ENCODE results near the gene PSMD4.
A peak's percentile ranks its signal among the peaks of the same experiment; 100 is the strongest.
"Not testable (repeated sequence)": the region's sequence is repeated elsewhere in the genome, so short reads cannot be mapped to it uniquely, and the experiment has no call there.

PSMD4 gene

DNA sequence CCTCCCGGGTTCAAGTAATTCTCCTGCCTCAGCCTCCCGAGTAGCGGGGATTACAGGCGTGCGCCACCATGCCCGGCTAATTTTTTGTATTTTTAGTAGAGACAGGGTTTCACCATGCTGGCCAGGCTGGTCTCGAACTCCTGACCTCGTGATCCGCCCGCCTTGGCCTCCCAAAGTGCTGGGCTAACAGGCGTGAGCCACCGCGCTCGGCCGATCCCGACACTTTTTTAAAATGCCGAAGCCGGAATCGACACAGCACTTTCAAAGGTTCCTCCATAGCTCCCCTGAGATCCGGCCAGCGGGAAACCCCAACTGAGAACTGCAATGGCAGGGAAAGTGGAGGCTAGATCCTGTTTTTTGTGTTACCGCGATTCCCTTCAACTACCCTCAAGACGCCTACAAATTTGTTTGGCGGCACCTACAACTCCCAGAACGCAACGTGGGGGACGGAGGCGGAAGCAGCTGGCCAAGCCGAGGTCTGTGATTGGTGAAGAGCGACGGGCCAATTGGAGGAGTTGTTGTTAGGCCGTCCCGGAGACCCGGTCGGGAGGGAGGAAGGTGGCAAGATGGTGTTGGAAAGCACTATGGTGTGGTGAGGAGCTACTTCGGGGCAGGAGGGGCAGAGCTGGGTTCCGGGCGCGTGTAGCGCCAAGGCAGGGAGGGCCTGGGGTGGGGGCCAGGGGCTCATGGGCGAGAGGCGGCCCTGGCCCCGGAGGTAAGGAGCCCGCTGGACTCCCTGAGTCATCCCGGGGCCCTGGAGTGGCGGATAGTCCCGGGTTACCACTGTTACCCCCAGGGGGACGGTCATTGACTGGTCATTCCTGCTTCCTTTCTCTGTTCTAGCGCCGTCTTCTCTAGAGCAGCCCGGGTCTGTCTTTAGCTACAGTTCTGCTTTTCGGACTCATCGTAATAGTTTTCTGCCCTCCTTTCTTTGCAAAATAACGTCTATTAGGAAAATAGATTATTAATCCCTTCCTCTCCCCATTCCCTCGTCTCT is at the start of gene PSMD4:
PSMD4 (plus strand) TSS at position 518 of the 997 bp plus-strand sequence; CDS start at position 567, 49 bp downstream.
- H3K9me3 Mint-ChIP-seq, result peaks cover 4% of the 10 kb centered on the region
- peak within 1 kb of the TSS; percentile 98 for H3K27ac Mint-ChIP-seq
- H3K4me3 Mint-ChIP-seq, result peak within 1 kb of the TSS; percentile 90

GRCh38 chr1:151205381-151205965 is 49.1 kb upstream of the PSMD4 start:
- not testable (repeated sequence) for H3K4me3 Mint-ChIP-seq; DNase-seq; H3K9me3 Mint-ChIP-seq; H3K27ac Mint-ChIP-seq; H3K27me3 Mint-ChIP-seq (ENCODE audit: low read depth, poor library complexity)
- peaks cover 57% of the 10 kb centered on the region for H3K36me3 Mint-ChIP-seq (ENCODE audit: low read depth)
- peaks cover 15% of the 10 kb centered on the region for H3K4me1 Mint-ChIP-seq

More for the DNA sequence above, at the start of gene PSMD4:
- Mint-ChIP-seq H3K27me3 (ENCODE audit: low read depth, poor library complexity) (peaks cover 3% of the 10 kb centered on the region), H3K36me3 (ENCODE audit: low read depth) (peaks cover 23% of the 10 kb centered on the region), H3K4me1 (peaks cover 17% of the 10 kb centered on the region)
- TF ChIP-seq, protein P1, sequence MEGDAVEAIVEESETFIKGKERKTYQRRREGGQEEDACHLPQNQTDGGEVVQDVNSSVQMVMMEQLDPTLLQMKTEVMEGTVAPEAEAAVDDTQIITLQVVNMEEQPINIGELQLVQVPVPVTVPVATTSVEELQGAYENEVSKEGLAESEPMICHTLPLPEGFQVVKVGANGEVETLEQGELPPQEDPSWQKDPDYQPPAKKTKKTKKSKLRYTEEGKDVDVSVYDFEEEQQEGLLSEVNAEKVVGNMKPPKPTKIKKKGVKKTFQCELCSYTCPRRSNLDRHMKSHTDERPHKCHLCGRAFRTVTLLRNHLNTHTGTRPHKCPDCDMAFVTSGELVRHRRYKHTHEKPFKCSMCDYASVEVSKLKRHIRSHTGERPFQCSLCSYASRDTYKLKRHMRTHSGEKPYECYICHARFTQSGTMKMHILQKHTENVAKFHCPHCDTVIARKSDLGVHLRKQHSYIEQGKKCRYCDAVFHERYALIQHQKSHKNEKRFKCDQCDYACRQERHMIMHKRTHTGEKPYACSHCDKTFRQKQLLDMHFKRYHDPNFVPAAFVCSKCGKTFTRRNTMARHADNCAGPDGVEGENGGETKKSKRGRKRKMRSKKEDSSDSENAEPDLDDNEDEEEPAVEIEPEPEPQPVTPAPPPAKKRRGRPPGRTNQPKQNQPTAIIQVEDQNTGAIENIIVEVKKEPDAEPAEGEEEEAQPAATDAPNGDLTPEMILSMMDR (IDR thresholded peaks at IDR 0.05), result no peak
- DNase-seq, result peak; percentile 82

DNA sequence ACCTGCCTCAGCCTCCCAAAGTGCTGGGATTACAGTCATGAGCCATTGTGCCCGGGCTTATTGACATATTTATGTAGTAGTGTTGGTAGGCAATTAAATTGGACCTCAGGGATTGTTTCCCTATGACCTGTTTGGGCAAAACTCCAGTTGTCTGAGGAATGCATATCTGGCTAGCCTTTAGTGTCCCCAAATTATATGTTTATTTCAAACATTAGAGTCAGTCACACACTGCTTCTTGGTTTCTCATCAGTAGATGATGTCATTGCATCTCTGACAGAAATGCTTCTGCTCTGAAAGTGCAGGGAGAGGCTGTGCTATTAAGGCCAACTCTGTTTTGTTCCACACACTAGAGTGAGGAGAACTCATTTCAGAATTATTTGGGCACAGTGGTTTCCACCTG is 43.7 kb upstream of the PSMD4 start:
- Mint-ChIP-seq H3K27me3 (ENCODE audit: low read depth, poor library complexity) (no peaks in the 10 kb centered on the region), H3K9me3 (no peaks in the 10 kb centered on the region), H3K4me3 (no peak overlapping the region), H3K4me1 (peaks cover 7% of the 10 kb centered on the region), H3K36me3 (ENCODE audit: low read depth) (peaks cover 74% of the 10 kb centered on the region), H3K27ac (peak overlapping the region; percentile 25)
- DNase-seq, result no peak
- TF ChIP-seq, protein P1 (IDR thresholded peaks at IDR 0.05), result no peak

DNA sequence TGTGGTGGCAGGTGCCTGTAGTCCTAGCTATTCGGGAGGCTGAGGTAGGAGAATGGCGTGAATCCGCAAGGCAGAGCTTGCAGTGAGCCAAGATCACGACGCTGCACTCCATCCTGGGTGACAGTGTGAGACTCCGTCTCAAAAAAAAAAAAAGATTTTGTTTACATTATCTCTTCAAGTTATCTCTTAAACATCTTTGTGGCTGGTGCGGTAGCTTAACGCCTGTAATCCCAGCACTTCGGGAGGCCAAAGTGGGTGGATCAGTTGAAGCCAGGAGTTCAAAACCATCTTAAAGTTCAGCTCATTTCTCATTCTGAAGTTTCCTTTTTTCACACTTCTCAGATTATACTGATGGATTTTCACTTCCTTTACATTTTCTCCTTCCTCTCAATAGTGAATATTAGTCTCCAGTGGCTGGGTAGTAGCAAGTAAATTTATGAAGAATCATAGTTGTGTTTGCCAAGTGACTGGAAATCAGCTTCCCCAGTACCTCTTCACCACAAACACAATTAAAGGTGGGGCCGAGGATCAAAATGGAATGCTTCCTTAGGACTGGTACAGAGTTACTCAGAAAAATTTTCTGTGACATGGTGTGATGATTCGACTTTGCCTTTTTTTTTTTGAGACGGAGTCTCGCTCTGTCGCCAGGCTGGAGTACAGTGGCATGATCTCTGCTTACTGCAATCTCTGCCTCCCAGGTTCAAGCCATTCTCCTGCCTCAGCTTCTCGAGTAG is 42.4 kb upstream of the PSMD4 start:
- Mint-ChIP-seq H3K27ac (peak overlapping the region; percentile 85), H3K4me3 (no peak overlapping the region), H3K9me3 (no peaks in the 10 kb centered on the region), H3K4me1 (peaks cover 7% of the 10 kb centered on the region), H3K27me3 (ENCODE audit: low read depth, poor library complexity) (no peaks in the 10 kb centered on the region), H3K36me3 (ENCODE audit: low read depth) (peaks cover 68% of the 10 kb centered on the region)
- DNase-seq, result no peak
- TF ChIP-seq, protein P1 (IDR thresholded peaks at IDR 0.05), result no peak

- H3K27ac Mint-ChIP-seq, result peak overlapping the region; percentile 89
- no peaks in the 10 kb centered on the region for H3K9me3 Mint-ChIP-seq
- no peak overlapping the region for H3K4me3 Mint-ChIP-seq
- H3K27me3 Mint-ChIP-seq (ENCODE audit: low read depth, poor library complexity), result no peaks in the 10 kb centered on the region
- H3K4me1 Mint-ChIP-seq, result peaks cover 7% of the 10 kb centered on the region
- no peak for DNase-seq
- H3K36me3 Mint-ChIP-seq (ENCODE audit: low read depth), result peaks cover 63% of the 10 kb centered on the region
- TF ChIP-seq, protein P1 (IDR thresholded peaks at IDR 0.05), result no peak
These were observed 41.0 kb upstream of the PSMD4 start for GRCh38 chr1:151213560-151213959.

DNA sequence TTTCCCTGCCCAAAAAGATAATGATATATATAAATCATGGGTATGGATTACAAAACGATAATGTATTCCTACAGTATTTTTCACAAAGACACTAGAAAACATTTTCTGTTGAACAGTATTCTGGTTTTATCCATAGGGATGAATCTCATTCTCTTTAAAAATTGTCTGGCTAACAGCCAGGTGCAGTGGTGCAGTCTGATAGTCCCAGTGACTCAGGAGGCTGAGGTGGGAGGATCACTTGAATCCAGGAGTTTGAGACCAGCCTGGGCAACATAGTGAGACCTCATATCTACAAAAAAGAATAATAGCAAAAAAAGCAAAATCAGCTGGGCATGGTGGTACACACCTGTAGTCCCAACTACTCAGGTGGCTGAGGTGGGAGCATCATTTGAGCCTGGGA is 32.9 kb upstream of the PSMD4 start:
- Mint-ChIP-seq H3K4me1 (no peaks in the 10 kb centered on the region), H3K36me3 (ENCODE audit: low read depth) (peaks cover 48% of the 10 kb centered on the region)

More for the DNA sequence above, 32.9 kb upstream of the PSMD4 start:
- no peak overlapping the region for H3K4me3 Mint-ChIP-seq
- no peak overlapping the region for H3K27ac Mint-ChIP-seq
- no peaks in the 10 kb centered on the region for H3K9me3 Mint-ChIP-seq
- no peaks in the 10 kb centered on the region for H3K27me3 Mint-ChIP-seq (ENCODE audit: low read depth, poor library complexity)
- TF ChIP-seq, protein P1 (IDR thresholded peaks at IDR 0.05), result no peak
- DNase-seq, result no peak
